Esophagus muscularis mucosa (tissue), 4 donors: ENCODE measurements around the gene CORO2B. TPM values are rescaled to one million over a fixed set of nuclear protein-coding genes. Genes with fewer than 3 reads are reported as not detected.
"Not testable (repeated sequence)": the region's sequence is repeated elsewhere in the genome, so short reads cannot be mapped to it uniquely, and the experiment has no call there.

ENCODE experiments used
- DNase-seq: peaks from one replicate; pipeline ENCODE4 v3.0.0-alpha.2; 2017; ENCODE audit errors: extremely low spot score
- H3K27ac ChIP-seq, 4 donors: fragments of 200-600 bp; sonication (generic); replicated peaks in 1 of 4; 1 replicate in 3 of 4; 2 replicates in 1 of 4; pipeline ENCODE4 v1.5.1; 2016 to 2019; ENCODE audit warnings: mild to moderate bottlenecking in 1 of 4
- H3K27me3 ChIP-seq, 4 donors: fragments of 200-600 bp; sonication (generic); one replicate each; pipeline versions ENCODE4 v1.5.1 to v1.6.0; 2016 to 2019
- H3K36me3 ChIP-seq, 4 donors: fragments of 200-600 bp; sonication (generic); one replicate each; pipeline ENCODE4 v1.5.1; 2016 to 2019
- H3K4me1 ChIP-seq, 4 donors: fragments of 200-600 bp; sonication (generic); one replicate each; pipeline ENCODE4 v1.5.1; 2016 to 2019
- H3K4me3 ChIP-seq, 4 donors: fragments of 200-600 bp; sonication (generic); 1 replicate in 2 of 4; 2 replicates in 2 of 4; pipeline ENCODE4 v1.5.1; 2016 to 2019; ENCODE audit warnings: mild to moderate bottlenecking in 4 of 4, moderate library complexity in 1 of 4
- H3K9me3 ChIP-seq, 4 donors: fragments of 200-600 bp; sonication (generic); 1 replicate in 3 of 4; 2 replicates in 1 of 4; pipeline ENCODE4 v1.5.1; 2016 to 2019
- EP300 ChIP-seq: sonication (generic); formaldehyde crosslinking; IDR thresholded peaks from one replicate; pipeline ENCODE4 v1.6.1; 2017; ENCODE audit warnings: antibody characterized with exemption
- POLR2A ChIP-seq: fragments of 450-650 bp; IDR thresholded peaks from one replicate; pipeline ENCODE4 v1.6.1; 2017; ENCODE audit warnings: antibody characterized with exemption, moderate library complexity, mild to moderate bottlenecking, low read depth
- POLR2AphosphoS5 ChIP-seq, 2 donors: sonication (generic); formaldehyde crosslinking; IDR thresholded peaks; one replicate each; pipeline ENCODE4 v1.6.1; 2017; ENCODE audit warnings: antibody characterized with exemption in 2 of 2
- WGBS: methylation state at CpG from one replicate; pipeline ENCODE4 v1.1.5; 2018; 5-methylcytosine and 5-hydroxymethylcytosine counted together
- intact Hi-C: fragments of 100-400 bp; cut with DNase I; formaldehyde crosslinking; loops from one replicate; pipeline ENCODE4 v1.15.1; 2023
- total RNA-seq, 4 donors: library from RNA; depleted of rRNA; stranded (reverse); fragments of >200 nt; gene quantifications; one replicate each; pipeline versions ENCODE4 v1.1.0 to v1.2.1, GENCODE V29; 2016
- TF ChIP-seq, protein P1 (sequence below), 3 experiments: fragments of 200-600 bp in 2 of 3; fragments of 450-650 bp in 1 of 3; sonication (generic) in 2 of 3; IDR thresholded peaks; one replicate each; pipeline ENCODE4 v1.5.1; 2017 to 2019; ENCODE audit warnings: antibody characterized with exemption in 3 of 3, mild to moderate bottlenecking in 2 of 3, moderate library complexity in 1 of 3

CORO2B gene
- total RNA-seq, 4 donors from 2014 or later: 5.8 to 12.2 (median 7.5) TPM

- WGBS: 48% methylated on average over 2 of the region's 2 CpGs
- no peak for TF ChIP-seq POLR2A
- TF ChIP-seq, protein P1, sequence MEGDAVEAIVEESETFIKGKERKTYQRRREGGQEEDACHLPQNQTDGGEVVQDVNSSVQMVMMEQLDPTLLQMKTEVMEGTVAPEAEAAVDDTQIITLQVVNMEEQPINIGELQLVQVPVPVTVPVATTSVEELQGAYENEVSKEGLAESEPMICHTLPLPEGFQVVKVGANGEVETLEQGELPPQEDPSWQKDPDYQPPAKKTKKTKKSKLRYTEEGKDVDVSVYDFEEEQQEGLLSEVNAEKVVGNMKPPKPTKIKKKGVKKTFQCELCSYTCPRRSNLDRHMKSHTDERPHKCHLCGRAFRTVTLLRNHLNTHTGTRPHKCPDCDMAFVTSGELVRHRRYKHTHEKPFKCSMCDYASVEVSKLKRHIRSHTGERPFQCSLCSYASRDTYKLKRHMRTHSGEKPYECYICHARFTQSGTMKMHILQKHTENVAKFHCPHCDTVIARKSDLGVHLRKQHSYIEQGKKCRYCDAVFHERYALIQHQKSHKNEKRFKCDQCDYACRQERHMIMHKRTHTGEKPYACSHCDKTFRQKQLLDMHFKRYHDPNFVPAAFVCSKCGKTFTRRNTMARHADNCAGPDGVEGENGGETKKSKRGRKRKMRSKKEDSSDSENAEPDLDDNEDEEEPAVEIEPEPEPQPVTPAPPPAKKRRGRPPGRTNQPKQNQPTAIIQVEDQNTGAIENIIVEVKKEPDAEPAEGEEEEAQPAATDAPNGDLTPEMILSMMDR (IDR thresholded peaks at IDR 0.05): no peak
- TF ChIP-seq EP300: no peak
- TF ChIP-seq POLR2AphosphoS5 (IDR thresholded peaks at IDR 0.05): no peak
- intact Hi-C loops: no loop called here
- no peak for DNase-seq
- Histone ChIP-seq H3K36me3 (no peaks in the 10 kb centered on the region), H3K4me1 (no peaks in the 10 kb centered on the region), H3K9me3 (no peaks in the 10 kb centered on the region), H3K27ac (no peak overlapping the region), H3K4me3 (no peak overlapping the region), H3K27me3 (peaks cover 0 to 4% (median 0%) of the 10 kb centered on the region in 4 donors)
These were observed 176.9 kb downstream of the CORO2B start for GRCh38 chr15:68755731-68756130.

GRCh38 chr15:68759982-68760579 lies 181.3 kb downstream of the CORO2B start:
- 100% methylated on average over 1 of the region's 1 CpG for WGBS
- H3K4me1 ChIP-seq: not testable (repeated sequence)

DNA sequence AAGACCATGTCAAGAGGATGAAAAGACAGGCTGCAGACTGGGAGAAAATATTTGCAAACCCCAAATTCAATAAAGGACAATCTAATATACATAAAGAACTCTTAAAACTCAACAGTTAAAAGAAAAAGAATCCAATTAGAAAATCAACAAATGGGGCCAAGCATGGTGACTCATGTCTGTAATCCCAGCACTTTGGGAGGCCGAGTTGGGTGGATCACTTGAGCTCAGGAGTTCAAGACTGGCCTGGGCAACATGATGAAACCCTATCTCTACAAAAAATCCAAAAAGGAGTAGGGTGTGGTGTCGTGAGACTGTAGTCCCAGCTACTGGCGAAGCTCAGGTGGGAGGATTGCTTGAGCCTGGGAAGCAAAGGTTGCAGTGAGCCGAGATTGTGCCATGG lies 184.3 kb downstream of the CORO2B start:
- no peak for TF ChIP-seq POLR2A
- TF ChIP-seq, protein P1 (IDR thresholded peaks at IDR 0.05): no peak
- no peak for TF ChIP-seq POLR2AphosphoS5 (IDR thresholded peaks at IDR 0.05)
- no peak for TF ChIP-seq EP300
- Histone ChIP-seq H3K36me3 (no peaks in the 10 kb centered on the region), H3K27ac (no peak overlapping the region), H3K4me1 (no peaks in the 10 kb centered on the region), H3K9me3 (no peaks in the 10 kb centered on the region), H3K27me3 (peaks cover 0 to 4% (median 0%) of the 10 kb centered on the region in 4 donors), H3K4me3 (no peak overlapping the region)
- intact Hi-C loops: no loop called here
- WGBS: 85% methylated on average over 4 of the region's 4 CpGs
- DNase-seq: peak; percentile 45

More at GRCh38 chr15:68759982-68760579, 181.3 kb downstream of the CORO2B start:
- intact Hi-C loops, DNase-seq, H3K4me3 ChIP-seq, H3K27me3 ChIP-seq, H3K9me3 ChIP-seq, H3K36me3 ChIP-seq, H3K27ac ChIP-seq: not testable (repeated sequence)

DNA sequence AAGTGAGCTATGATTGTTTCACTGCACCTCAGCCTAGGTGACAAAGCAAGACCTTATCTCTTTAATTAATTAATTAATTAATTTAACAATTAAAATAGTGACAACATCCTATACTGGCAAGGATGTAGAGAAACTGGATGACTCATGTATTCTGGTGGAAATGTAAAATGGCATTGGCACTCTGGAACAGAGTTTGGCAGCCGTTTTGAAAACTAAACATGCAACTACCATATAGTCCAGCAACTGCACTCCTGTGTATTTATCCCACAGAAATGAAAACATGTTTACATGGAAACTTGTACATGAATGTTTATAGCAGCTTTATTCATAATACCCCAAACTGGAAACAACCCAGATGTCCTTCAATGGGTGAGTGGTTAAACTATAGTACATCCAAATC lies 185.3 kb downstream of the CORO2B start:
- no peaks in the 10 kb centered on the region for H3K4me1 ChIP-seq
- 54% methylated on average over 1 of the region's 1 CpG for WGBS
- DNase-seq: no peak

GRCh38 chr15:68765602-68766368 lies 187.0 kb downstream of the CORO2B start:
- Histone ChIP-seq H3K4me3 (no peak overlapping the region), H3K4me1 (no peaks in the 10 kb centered on the region), H3K36me3 (no peaks in the 10 kb centered on the region), H3K9me3 (no peaks in the 10 kb centered on the region), H3K27me3 (no peaks in the 10 kb centered on the region), H3K27ac (no peak overlapping the region)
- no peak for TF ChIP-seq POLR2A
- TF ChIP-seq POLR2AphosphoS5 (IDR thresholded peaks at IDR 0.05): no peak
- TF ChIP-seq EP300: no peak
- TF ChIP-seq, protein P1 (IDR thresholded peaks at IDR 0.05): no peak
- peak; percentile 86 for DNase-seq
- 76% methylated on average over 11 of the region's 11 CpGs for WGBS
- intact Hi-C loops: no loop called here

More for the DNA sequence above, 185.3 kb downstream of the CORO2B start:
- H3K9me3 ChIP-seq: no peaks in the 10 kb centered on the region
- H3K27me3 ChIP-seq: no peaks in the 10 kb centered on the region
- TF ChIP-seq POLR2AphosphoS5 (IDR thresholded peaks at IDR 0.05): no peak
- TF ChIP-seq, protein P1 (IDR thresholded peaks at IDR 0.05): no peak
- no peak for TF ChIP-seq POLR2A
- TF ChIP-seq EP300: no peak
- H3K27ac ChIP-seq: no peak overlapping the region
- no peak overlapping the region for H3K4me3 ChIP-seq
- no peaks in the 10 kb centered on the region for H3K36me3 ChIP-seq
- intact Hi-C loops: no loop called here
